GM12872 (cell line): Measurements from ENCODE around the gene SLC25A43.

ENCODE experiments used
- TF ChIP-seq, protein P1 (sequence below): IDR thresholded peaks from 3 replicates; pipeline ENCODE4 v1.5.1; 2011; ENCODE audit warnings: low read depth, mild to moderate bottlenecking, low read length, moderate library complexity; ENCODE audit not compliant: insufficient read depth

Gene SLC25A43

DNA sequence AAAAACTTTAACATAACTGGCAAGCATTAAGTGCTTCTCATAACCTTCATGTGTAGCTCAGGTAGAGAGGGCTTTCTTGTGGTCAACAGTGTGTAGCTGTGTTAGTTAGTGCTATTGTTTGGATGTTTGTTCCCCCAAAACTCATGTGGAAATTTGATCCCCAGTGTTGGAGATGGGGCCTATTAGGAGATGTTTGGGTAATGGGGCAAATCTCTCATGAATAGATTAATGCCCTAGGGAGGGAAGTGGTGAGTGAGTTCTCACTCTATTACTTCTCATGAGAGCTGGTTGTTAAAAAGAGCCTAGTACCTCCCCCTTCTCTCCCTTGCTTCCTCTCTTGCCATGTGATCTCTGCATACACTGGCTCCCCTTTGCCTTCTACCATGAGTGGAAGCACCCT lies 16.5 kb upstream of the SLC25A43 start:
- TF ChIP-seq, protein P1, sequence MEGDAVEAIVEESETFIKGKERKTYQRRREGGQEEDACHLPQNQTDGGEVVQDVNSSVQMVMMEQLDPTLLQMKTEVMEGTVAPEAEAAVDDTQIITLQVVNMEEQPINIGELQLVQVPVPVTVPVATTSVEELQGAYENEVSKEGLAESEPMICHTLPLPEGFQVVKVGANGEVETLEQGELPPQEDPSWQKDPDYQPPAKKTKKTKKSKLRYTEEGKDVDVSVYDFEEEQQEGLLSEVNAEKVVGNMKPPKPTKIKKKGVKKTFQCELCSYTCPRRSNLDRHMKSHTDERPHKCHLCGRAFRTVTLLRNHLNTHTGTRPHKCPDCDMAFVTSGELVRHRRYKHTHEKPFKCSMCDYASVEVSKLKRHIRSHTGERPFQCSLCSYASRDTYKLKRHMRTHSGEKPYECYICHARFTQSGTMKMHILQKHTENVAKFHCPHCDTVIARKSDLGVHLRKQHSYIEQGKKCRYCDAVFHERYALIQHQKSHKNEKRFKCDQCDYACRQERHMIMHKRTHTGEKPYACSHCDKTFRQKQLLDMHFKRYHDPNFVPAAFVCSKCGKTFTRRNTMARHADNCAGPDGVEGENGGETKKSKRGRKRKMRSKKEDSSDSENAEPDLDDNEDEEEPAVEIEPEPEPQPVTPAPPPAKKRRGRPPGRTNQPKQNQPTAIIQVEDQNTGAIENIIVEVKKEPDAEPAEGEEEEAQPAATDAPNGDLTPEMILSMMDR = no peak

DNA sequence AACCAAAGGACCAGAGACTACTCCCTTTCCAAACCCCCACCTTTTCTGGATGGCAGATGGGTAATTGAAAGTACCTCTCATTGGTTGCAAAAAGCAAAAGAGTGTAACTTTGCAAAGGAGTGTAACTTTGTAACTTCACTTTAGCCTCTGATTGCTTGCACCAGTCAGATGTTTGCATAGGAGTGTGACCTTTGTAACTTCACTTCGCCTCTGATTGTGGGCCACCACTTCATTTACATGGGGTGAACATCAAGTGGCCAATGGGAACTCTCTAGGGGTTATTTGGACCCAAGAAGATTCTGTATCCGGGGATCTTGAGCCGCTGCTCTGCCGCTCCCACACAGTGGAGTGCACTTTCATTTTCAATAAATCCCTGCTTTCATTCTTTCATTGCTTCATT lies 9.9 kb upstream of the SLC25A43 start:
- TF ChIP-seq, protein P1 = no peak

DNA sequence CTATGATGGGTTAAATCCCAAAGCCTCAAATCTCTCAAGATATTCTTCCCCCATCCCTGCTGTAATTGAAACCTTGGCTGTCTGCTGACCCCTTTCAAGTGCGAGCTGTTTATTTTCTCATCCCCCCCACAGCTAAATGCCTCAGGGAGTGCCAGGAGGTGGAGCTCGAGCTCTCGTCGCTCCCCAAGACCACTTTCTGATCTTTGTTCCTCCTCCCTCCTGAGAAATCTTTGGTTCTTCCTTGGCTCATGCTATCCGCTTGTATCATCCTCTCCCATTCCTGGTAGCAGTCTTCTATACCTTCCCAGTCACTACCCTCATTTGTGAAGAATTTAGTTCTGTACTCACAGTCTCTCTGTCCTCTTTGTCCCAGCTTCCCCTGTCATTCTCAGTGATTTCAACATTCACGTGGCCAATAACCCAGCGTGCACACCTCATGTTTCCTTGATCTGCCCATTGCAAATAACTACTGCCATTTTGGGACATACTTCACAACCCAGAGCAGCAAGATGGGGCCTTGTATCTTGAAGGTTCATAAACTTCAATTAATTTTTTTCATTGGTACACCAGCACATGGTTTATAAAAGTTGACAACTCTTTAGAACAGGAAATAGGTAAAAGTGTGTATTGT lies 9.2 kb upstream of the SLC25A43 start:
- TF ChIP-seq, protein P1 = no peak

DNA sequence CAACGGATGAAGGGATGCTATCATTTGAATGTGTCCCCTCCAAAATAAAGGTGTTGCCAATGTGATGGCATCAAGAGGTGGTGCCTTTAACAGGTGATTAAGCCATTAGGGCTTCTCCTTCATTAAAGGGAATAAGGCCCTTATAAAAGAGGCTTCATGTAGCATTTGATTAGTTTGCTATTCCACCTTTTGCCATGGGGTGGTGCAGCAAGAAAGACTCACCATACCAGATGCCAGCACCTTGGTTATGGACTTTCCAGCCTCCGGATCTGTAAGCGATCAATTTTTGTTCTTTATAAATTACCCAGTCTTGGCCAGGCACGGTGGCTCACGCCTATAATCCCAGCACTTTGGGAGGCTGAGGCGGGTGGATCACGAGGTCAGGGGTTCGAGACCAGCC lies 7.9 kb upstream of the SLC25A43 start:
- TF ChIP-seq, protein P1 = peak; percentile 30; the same call in 1 of the 3 replicates

DNA sequence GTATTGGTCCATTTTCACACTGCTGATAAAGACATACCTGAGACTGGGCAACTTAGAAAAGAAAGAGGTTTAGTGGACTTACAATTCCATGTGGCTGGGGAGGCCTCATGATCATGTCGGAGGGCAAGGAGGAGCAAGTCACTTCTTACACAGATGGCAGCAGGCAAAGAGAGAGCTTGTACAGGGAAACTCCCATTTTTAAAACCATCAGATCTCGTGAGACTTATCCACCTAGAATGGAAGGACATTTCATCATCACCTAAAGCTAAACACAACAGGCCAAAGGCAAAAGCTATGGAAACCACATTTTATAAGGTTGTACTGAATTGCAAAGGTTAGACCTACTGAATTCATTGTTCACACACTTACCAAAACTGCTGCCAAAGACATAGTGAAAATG lies 6.0 kb upstream of the SLC25A43 start:
- TF ChIP-seq, protein P1 = no peak

DNA sequence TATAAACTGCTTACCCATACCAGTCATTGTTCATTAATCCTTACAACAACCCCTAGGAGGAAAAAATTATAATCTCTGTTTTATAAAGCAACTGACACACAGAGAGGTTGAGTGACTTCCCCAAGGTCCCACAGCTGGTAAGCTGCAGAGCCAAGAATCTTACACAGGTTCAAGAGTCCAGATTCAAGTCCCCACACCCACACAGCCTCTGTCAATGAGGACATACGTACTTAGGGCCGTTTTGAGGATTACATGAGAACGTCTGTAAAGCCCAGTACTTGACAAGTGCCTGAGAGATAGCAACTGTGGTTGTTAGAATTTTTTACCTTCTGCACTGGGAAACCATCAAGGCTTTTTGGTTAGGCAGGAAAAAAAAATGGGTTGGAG lies 556 bp upstream of the SLC25A43 start:
- TF ChIP-seq, protein P1 = no peak

DNA sequence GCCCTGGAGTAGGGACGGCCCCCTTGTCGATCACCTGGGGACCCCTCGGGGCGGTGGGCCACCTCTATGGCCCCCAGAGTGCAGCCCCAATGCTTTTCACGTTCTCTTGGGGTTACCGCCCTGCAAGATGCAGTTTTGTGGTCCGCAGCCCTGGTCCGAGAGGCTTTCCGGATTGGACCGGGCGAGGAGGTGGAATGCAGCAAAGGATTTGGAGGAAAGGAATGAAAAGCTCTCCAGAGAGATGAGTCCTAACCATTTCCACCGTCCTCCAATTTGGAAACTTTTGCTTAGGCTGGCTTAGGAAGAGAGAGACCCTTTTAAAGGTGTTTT lies 601 bp downstream of the SLC25A43 start:
- TF ChIP-seq, protein P1 = no peak
